H1 (cell line): ENCODE data around the gene GALNT1. TPM values are rescaled to one million over a fixed set of nuclear protein-coding genes. Genes with fewer than 3 reads are reported as not detected.

Source experiments
- CTCF ChIA-PET: fragments of 300-600 bp; sonication (Branson Sonifier 250); formaldehyde crosslinking; loops from one replicate; lab custom pipeline; 2021; ENCODE audit not compliant: partially characterized antibody; lab: Charles Lee
- POLR2A ChIA-PET: fragments of 300-600 bp; sonication (Branson Sonifier 250); formaldehyde crosslinking; loops from one replicate; lab custom pipeline; 2021; ENCODE audit warnings: inconsistent platforms; ENCODE audit not compliant: partially characterized antibody; lab: Charles Lee
- DNase-seq, 2 experiments: peaks; one replicate each; pipeline versions ENCODE4 v3.0.0 to v3.0.0-alpha.2; 2010 to 2022; ENCODE audit warnings: low spot score in 2 of 2, low read depth in 1 of 2, mixed read lengths in 1 of 2
- FAIRE-seq: peaks from 2 replicates; lab custom pipeline; 2011; peaks lifted over from hg19 to GRCh38; lab: Jason Lieb, UNC
- H2AFZ ChIP-seq: 2 replicates; pipeline ENCODE4 v1.8.1; 2012; ENCODE audit warnings: low read length, inconsistent platforms
- H2AK5ac ChIP-seq: 2 replicates; pipeline ENCODE4 v1.6.1; 2013; ENCODE audit warnings: low read depth, low read length
- H2BK120ac ChIP-seq: replicated peaks from 2 replicates; pipeline ENCODE3; 2013; ENCODE audit warnings: low read depth, low read length, inconsistent platforms
- H2BK12ac ChIP-seq: 2 replicates; pipeline ENCODE4 v1.6.1; 2013; ENCODE audit warnings: low read depth, low read length
- H2BK15ac ChIP-seq: 2 replicates; pipeline ENCODE4 v1.6.1; 2013; ENCODE audit warnings: low read length
- H2BK20ac ChIP-seq: 2 replicates; pipeline ENCODE4 v1.6.1; 2013; ENCODE audit warnings: low read length
- H2BK5ac ChIP-seq: 2 replicates; pipeline ENCODE4 v1.6.1; 2013; ENCODE audit warnings: low read depth, low read length
- H3K14ac ChIP-seq: 2 replicates; pipeline ENCODE4 v1.6.1; 2013; ENCODE audit warnings: inconsistent platforms; ENCODE audit not compliant: insufficient read length
- H3K18ac ChIP-seq: 2 replicates; pipeline ENCODE4 v1.6.1; 2013; ENCODE audit warnings: low read length; ENCODE audit errors: extremely low read depth
- H3K23ac ChIP-seq: 2 replicates; pipeline ENCODE4 v1.6.1; 2013; ENCODE audit warnings: inconsistent platforms; ENCODE audit not compliant: insufficient read length
- H3K23me2 ChIP-seq: 2 replicates; pipeline ENCODE4 v1.6.1; 2013; ENCODE audit warnings: low read depth, low read length
- H3K27ac ChIP-seq: 2 replicates; pipeline ENCODE4 v1.6.1; 2011; ENCODE audit warnings: low read depth, low read length, inconsistent platforms
- H3K27me3 ChIP-seq, 4 experiments: replicated peaks in 1 of 4; 1 replicate in 1 of 4; 2 replicates in 3 of 4; pipeline versions ENCODE4 v1.6.1 to v1.8.1; 2011 to 2013; ENCODE audit warnings: low read length in 3 of 4, mild to moderate bottlenecking in 3 of 4, inconsistent platforms in 2 of 4, mixed read lengths in 2 of 4, moderate library complexity in 1 of 4; ENCODE audit not compliant: control insufficient read depth in 3 of 4, insufficient read depth in 3 of 4; ENCODE audit errors: extremely low read depth in 1 of 4
- H3K36me3 ChIP-seq, 4 experiments: 2 replicates each; pipeline versions ENCODE4 v1.6.1 to v1.8.1; 2011 to 2013; ENCODE audit warnings: mild to moderate bottlenecking in 4 of 4, low read length in 3 of 4, moderate library complexity in 2 of 4, control low read depth in 1 of 4, inconsistent platforms in 1 of 4; ENCODE audit not compliant: insufficient read depth in 4 of 4, control insufficient read depth in 2 of 4
- H3K4ac ChIP-seq: replicated peaks from 2 replicates; pipeline ENCODE3; 2013; ENCODE audit warnings: low read length, low read depth, mixed read lengths, inconsistent platforms; ENCODE audit not compliant: insufficient read length
- H3K4me1 ChIP-seq, 4 experiments: replicated peaks in 1 of 4; 1 replicate in 1 of 4; 2 replicates in 3 of 4; pipeline versions ENCODE4 v1.6.1 to v1.8.1; 2011 to 2013; ENCODE audit warnings: low read length in 3 of 4, inconsistent platforms in 2 of 4, mixed read lengths in 1 of 4; ENCODE audit not compliant: insufficient read depth in 4 of 4, control insufficient read depth in 3 of 4
- H3K4me2 ChIP-seq, 2 experiments: 2 replicates each; pipeline versions ENCODE4 v1.6.1 to v1.8.1; 2011 to 2013; ENCODE audit warnings: low read depth in 2 of 2, low read length in 2 of 2, control low read depth in 1 of 2, inconsistent platforms in 1 of 2, mild to moderate bottlenecking in 1 of 2; ENCODE audit not compliant: insufficient read depth in 1 of 2
- H3K4me3 ChIP-seq, 4 experiments: fragments of 200-600, 300-600 bp in 1 of 4; sonication (generic), shearing (Covaris generic), sonication (Bioruptor Twin) in 1 of 4; 2 replicates each; pipeline versions ENCODE4 v1.5.1 to v1.8.1; 2011 to 2016; ENCODE audit warnings: low read length in 4 of 4, low read depth in 3 of 4, control low read depth in 2 of 4, inconsistent platforms in 2 of 4, mild to moderate bottlenecking in 2 of 4, mixed read lengths in 1 of 4, moderate library complexity in 1 of 4; ENCODE audit not compliant: insufficient read depth in 2 of 4; ENCODE audit errors: extremely low read depth in 1 of 4
- H3K56ac ChIP-seq: replicated peaks from 2 replicates; pipeline ENCODE3; 2013; ENCODE audit warnings: low read depth, mild to moderate bottlenecking, mixed read lengths, low read length, inconsistent platforms; ENCODE audit not compliant: insufficient read length
- H3K79me1 ChIP-seq: 2 replicates; pipeline ENCODE4 v1.6.1; 2013; ENCODE audit warnings: low read depth, low read length, control low read depth
- H3K79me2 ChIP-seq, 2 experiments: 2 replicates each; pipeline versions ENCODE4 v1.6.1 to v1.8.1; 2012 to 2013; ENCODE audit warnings: low read length in 2 of 2, mild to moderate bottlenecking in 2 of 2, inconsistent platforms in 1 of 2; ENCODE audit not compliant: insufficient read depth in 2 of 2, control insufficient read depth in 1 of 2
- H3K9ac ChIP-seq, 4 experiments: replicated peaks in 1 of 4; 1 replicate in 1 of 4; 2 replicates in 3 of 4; pipeline versions ENCODE4 v1.6.1 to v1.8.1; 2011 to 2013; ENCODE audit warnings: low read depth in 3 of 4, low read length in 3 of 4, control low read depth in 2 of 4, mild to moderate bottlenecking in 2 of 4, moderate library complexity in 2 of 4, inconsistent platforms in 1 of 4; ENCODE audit errors: extremely low read depth in 1 of 4
- H3K9me3 ChIP-seq, 2 experiments: 2 replicates each; pipeline versions ENCODE4 v1.6.1 to v1.8.1; 2012 to 2013; ENCODE audit warnings: mild to moderate bottlenecking in 2 of 2, moderate library complexity in 2 of 2, control low read depth in 1 of 2, inconsistent platforms in 1 of 2, low read depth in 1 of 2, low read length in 1 of 2, mixed read lengths in 1 of 2; ENCODE audit not compliant: insufficient read depth in 2 of 2
- H4K20me1 ChIP-seq, 2 experiments: replicated peaks in 1 of 2; 2 replicates each; pipeline versions ENCODE3 to v1.8.1; 2011 to 2013; ENCODE audit warnings: inconsistent platforms in 2 of 2, low read length in 2 of 2, mild to moderate bottlenecking in 1 of 2; ENCODE audit not compliant: insufficient read depth in 2 of 2, control insufficient read depth in 1 of 2
- H4K5ac ChIP-seq: 2 replicates; pipeline ENCODE4 v1.6.1; 2013; ENCODE audit warnings: low read length, low read depth, mixed read lengths, inconsistent platforms; ENCODE audit not compliant: insufficient read length
- H4K8ac ChIP-seq: 2 replicates; pipeline ENCODE4 v1.8.0; 2013; ENCODE audit warnings: mild to moderate bottlenecking, moderate library complexity, low read length, inconsistent platforms; ENCODE audit not compliant: insufficient read depth; ENCODE audit errors: extremely low read depth
- H4K91ac ChIP-seq: replicated peaks from 2 replicates; pipeline ENCODE3; 2013; ENCODE audit warnings: low read length, mixed read lengths, inconsistent platforms; ENCODE audit not compliant: insufficient read length
- ASH2L ChIP-seq: fragments of 200-600, 300-600 bp; sonication (generic); IDR thresholded peaks from one replicate; pipeline ENCODE4 v1.7.1; 2017; ENCODE audit warnings: low read length
- HDAC2 ChIP-seq, 2 experiments: fragments of 300-600 bp in 1 of 2; sonication (generic) in 1 of 2; IDR thresholded peaks; 2 replicates each; pipeline ENCODE4 v1.6.1; 2011 to 2012; ENCODE audit warnings: low read depth in 2 of 2, low read length in 2 of 2, mild to moderate bottlenecking in 2 of 2, moderate library complexity in 2 of 2, borderline replicate concordance in 1 of 2, inconsistent platforms in 1 of 2
- WGBS, 2 experiments: shearing (Covaris generic) in 1 of 2; methylation state at CpG; one replicate each; pipeline versions ENCODE4 v1.1.6 to v1.1.7; 2013 to 2015; ENCODE audit warnings: low lambda C conversion rate in 2 of 2, mixed read lengths in 2 of 2, inconsistent platforms in 1 of 2, low coverage in 1 of 2, missing lambda C conversion rate in 1 of 2; ENCODE audit not compliant: insufficient replicate concordance in 2 of 2, insufficient coverage in 1 of 2, insufficient read length in 1 of 2; ENCODE audit errors: extremely low coverage in 1 of 2, missing lambda C conversion rate in 1 of 2; 5-methylcytosine and 5-hydroxymethylcytosine counted together
- polyA plus RNA-seq, 7 experiments: library from polyadenylated mRNA; depleted of rRNA in 3 of 7; stranded (reverse) in 5 of 7; unstranded in 2 of 7; fragments of >200 nt in 5 of 7; fragments of 200-250 nt in 2 of 7; gene quantifications; 1 replicate in 5 of 7; 2 replicates in 1 of 7; 4 replicates in 1 of 7; pipeline versions ENCODE4 v1.2.1 to v1.2.3, GENCODE V29; 2011 to 2013; ENCODE audit warnings: missing spikeins in 2 of 7, mixed read lengths in 2 of 7
- total RNA-seq: library from RNA; stranded (reverse); fragmentation: NEBNext Ultra II Directional; extraction: Animal tissue kit (Norgen Biotek cat#: 25700); gene quantifications from 2 replicates; pipeline ENCODE4 v1.2.1, GENCODE V29; 2021

GALNT1 gene
- total and polyA plus RNA-seq, 2 of the 8 experiments (the other 6 are each of a cell fraction or from before 2014, with no cell fraction given), result 22.4 to 101 TPM

DNA sequence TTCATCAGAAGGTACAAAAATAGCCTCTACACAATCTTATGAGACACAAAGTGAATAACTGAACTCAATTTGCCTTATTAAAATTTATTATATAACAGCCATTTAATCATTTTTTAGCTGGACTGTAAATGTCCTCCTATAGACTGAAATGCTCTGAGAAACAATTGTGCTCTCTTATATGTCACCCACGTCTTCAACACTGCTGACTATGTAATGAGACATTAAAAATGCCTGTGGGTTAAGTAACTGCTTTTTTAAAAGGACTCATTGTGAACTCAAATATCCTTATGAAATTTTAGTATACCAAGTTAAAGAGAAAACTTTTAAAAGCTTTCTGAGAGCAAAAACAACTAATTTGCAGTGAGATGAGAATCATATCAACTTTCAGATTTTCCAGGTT, 10.4 kb upstream of the GALNT1 start:
- Histone ChIP-seq H3K23me2 (no peaks in the 10 kb centered on the region), H2AK5ac (no peak overlapping the region), H3K79me2 (no peaks in the 10 kb centered on the region), H2AFZ (no peak overlapping the region), H2BK12ac (no peak overlapping the region), H4K20me1 (no peaks in the 10 kb centered on the region), H3K56ac (no peak overlapping the region), H2BK5ac (no peak overlapping the region), H3K18ac (no peak overlapping the region), H4K5ac (no peak overlapping the region), H3K4me2 (no peak overlapping the region), H3K4ac (no peak overlapping the region), H3K27me3 (no peaks in the 10 kb centered on the region), H2BK120ac (no peak overlapping the region), H2BK20ac (no peak overlapping the region), H3K9me3 (no peaks in the 10 kb centered on the region), H3K4me1 (no peaks in the 10 kb centered on the region), H3K9ac (no peak overlapping the region), H4K8ac (no peak overlapping the region), H3K79me1 (no peaks in the 10 kb centered on the region), H2BK15ac (no peak overlapping the region), H3K27ac (no peak overlapping the region), H3K14ac (no peak overlapping the region), H4K91ac (no peak overlapping the region), H3K4me3 (no peak overlapping the region), H3K36me3 (no peaks in the 10 kb centered on the region), H3K23ac (no peak overlapping the region)
- POLR2A ChIA-PET, result interaction anchor here (0.5 kb wide), 1 partner anchor 70 kb away, joined by 3 read pairs; no protein-coding TSS in a partner anchor
- TF ChIP-seq HDAC2 (IDR thresholded peaks at IDR 0.05; ENCODE audit: borderline replicate concordance in 1 of 2, low read depth in 2 of 2, low read length in 2 of 2) (no peak), ASH2L (no peak)
- FAIRE-seq (no peak), DNase-seq (no peak)
- CTCF ChIA-PET, result interaction anchor here (0.6 kb wide), 1 partner anchor 417 kb away, joined by 3 read pairs; no protein-coding TSS in a partner anchor
- 68% methylated on average over 1 of the region's 1 CpG; no CpG with 5 or more reads in 1 of the 2 experiments for WGBS, 2 experiments
